Glutamatergic neuron (in vitro differentiated cells): ENCODE data around the gene STAM. TPM values are rescaled to one million over a fixed set of nuclear protein-coding genes. Genes with fewer than 3 reads are reported as not detected.
A peak's percentile ranks its signal among the peaks of the same experiment; 100 is the strongest.

Experiments
- DNase-seq: peaks from one replicate; pipeline ENCODE4 v3.0.0; 2022
- H3K27ac Mint-ChIP-seq: one replicate; pipeline ENCODE4 v1.8.0; 2020; ENCODE audit warnings: mild to moderate bottlenecking, mixed read lengths, inconsistent platforms; ENCODE audit not compliant: unreplicated experiment
- H3K27me3 Mint-ChIP-seq: one replicate; pipeline ENCODE4 v1.8.0; 2020; ENCODE audit warnings: mild to moderate bottlenecking, moderate library complexity, mixed read lengths, inconsistent platforms; ENCODE audit not compliant: unreplicated experiment
- H3K36me3 Mint-ChIP-seq: one replicate; pipeline ENCODE4 v1.8.0; 2020; ENCODE audit warnings: mild to moderate bottlenecking, mixed read lengths, inconsistent platforms; ENCODE audit not compliant: unreplicated experiment
- H3K4me1 Mint-ChIP-seq: one replicate; pipeline ENCODE4 v1.8.0; 2020; ENCODE audit warnings: mild to moderate bottlenecking, low read depth, mixed read lengths, inconsistent platforms; ENCODE audit not compliant: unreplicated experiment
- H3K4me3 Mint-ChIP-seq: one replicate; pipeline ENCODE4 v1.8.0; 2020; ENCODE audit warnings: mild to moderate bottlenecking, mixed read lengths, inconsistent platforms; ENCODE audit not compliant: unreplicated experiment
- H3K9me3 Mint-ChIP-seq: one replicate; pipeline ENCODE4 v1.8.0; 2020; ENCODE audit warnings: mild to moderate bottlenecking, moderate library complexity, mixed read lengths, inconsistent platforms; ENCODE audit not compliant: unreplicated experiment
- total RNA-seq: library from RNA; stranded (reverse); fragmentation: NEBNext Ultra II Directional; extraction: Animal tissue kit (Norgen Biotek cat#: 25700); gene quantifications from one replicate; pipeline ENCODE4 v1.2.1, GENCODE V29; 2021; ENCODE audit not compliant: unreplicated experiment
- TF ChIP-seq, protein P1 (sequence below): fragments of 200-600 bp; sonication (generic); IDR thresholded peaks from one replicate; pipeline ENCODE4 v1.5.0; 2021; ENCODE audit not compliant: partially characterized antibody, unreplicated experiment

STAM gene
- total RNA-seq, 1 donor from 2014 or later = 81.0 TPM

DNA sequence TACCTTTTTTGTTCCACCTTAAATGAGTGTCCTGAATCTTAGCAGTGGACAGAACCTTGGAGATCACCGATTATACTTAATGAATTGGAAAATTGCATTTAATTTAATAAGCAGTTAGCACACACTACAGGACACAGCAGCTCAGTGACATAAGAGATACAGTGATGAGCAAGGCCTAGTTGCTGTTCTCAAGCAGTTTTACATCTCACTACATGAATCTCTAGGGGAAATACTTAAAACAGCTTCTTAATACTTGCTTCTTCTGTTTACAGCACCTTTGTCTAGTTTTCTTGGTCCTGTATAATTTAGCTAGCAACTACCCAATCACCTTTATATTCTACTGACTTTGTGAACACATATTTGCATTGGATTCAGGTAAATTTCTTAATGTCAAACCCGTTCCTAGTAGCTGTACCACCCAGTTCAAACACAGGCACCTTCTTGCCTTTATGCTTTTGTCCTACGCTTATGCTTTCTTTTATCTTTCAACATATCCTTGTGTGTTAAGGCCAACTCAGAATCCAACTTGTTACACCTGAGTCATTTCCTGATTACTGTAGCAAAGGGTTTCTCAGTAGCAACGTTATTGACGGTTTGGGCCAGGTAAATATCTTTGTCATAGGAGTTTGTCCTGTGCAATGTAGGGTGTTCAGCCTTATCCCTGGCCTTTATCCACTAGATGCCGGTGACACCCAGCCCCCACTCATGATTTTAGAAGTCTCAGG, 1.8 kb downstream of the STAM start:
- no peak for DNase-seq
- peak overlapping the region; percentile 99 for H3K4me3 Mint-ChIP-seq
- peak overlapping the region; percentile 99 for H3K27ac Mint-ChIP-seq
- H3K9me3 Mint-ChIP-seq = peaks cover 12% of the 10 kb centered on the region
- TF ChIP-seq, protein P1, sequence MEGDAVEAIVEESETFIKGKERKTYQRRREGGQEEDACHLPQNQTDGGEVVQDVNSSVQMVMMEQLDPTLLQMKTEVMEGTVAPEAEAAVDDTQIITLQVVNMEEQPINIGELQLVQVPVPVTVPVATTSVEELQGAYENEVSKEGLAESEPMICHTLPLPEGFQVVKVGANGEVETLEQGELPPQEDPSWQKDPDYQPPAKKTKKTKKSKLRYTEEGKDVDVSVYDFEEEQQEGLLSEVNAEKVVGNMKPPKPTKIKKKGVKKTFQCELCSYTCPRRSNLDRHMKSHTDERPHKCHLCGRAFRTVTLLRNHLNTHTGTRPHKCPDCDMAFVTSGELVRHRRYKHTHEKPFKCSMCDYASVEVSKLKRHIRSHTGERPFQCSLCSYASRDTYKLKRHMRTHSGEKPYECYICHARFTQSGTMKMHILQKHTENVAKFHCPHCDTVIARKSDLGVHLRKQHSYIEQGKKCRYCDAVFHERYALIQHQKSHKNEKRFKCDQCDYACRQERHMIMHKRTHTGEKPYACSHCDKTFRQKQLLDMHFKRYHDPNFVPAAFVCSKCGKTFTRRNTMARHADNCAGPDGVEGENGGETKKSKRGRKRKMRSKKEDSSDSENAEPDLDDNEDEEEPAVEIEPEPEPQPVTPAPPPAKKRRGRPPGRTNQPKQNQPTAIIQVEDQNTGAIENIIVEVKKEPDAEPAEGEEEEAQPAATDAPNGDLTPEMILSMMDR = no peak
- peaks cover 10% of the 10 kb centered on the region for H3K27me3 Mint-ChIP-seq
- no peaks in the 10 kb centered on the region for H3K36me3 Mint-ChIP-seq
- H3K4me1 Mint-ChIP-seq = peaks cover 15% of the 10 kb centered on the region

DNA sequence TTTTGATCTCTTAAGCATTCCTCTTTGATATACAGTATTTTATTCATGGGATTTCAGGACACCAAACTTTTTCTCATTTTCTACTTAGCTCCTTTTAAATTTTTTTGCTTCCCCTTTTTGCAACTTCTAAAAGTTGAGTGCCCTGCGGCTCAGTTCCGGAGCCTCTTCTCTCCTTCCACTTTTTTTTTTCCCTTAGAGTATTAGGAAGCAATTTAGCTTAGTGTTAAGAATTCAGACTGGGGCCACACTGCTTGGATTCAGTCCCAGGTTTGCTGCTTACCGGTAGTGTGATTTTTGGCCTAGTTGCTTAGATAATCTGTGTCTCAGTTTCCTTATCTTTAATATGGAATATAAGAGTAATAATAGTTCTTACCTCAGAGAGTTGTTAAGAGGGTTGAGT, 3.4 kb downstream of the STAM start:
- Mint-ChIP-seq H3K4me3 (no peak overlapping the region), H3K9me3 (peaks cover 12% of the 10 kb centered on the region), H3K27me3 (peaks cover 10% of the 10 kb centered on the region), H3K4me1 (peaks cover 23% of the 10 kb centered on the region), H3K27ac (no peak overlapping the region), H3K36me3 (no peaks in the 10 kb centered on the region)
- no peak for DNase-seq
- TF ChIP-seq, protein P1 = no peak

GRCh38 chr10:17648243-17649035, 4.5 kb downstream of the STAM start:
- peaks cover 23% of the 10 kb centered on the region for H3K4me1 Mint-ChIP-seq
- TF ChIP-seq, protein P1 = no peak
- H3K9me3 Mint-ChIP-seq = peaks cover 11% of the 10 kb centered on the region
- no peaks in the 10 kb centered on the region for H3K36me3 Mint-ChIP-seq
- H3K4me3 Mint-ChIP-seq = peak overlapping the region; percentile 46
- peak overlapping the region; percentile 48 for H3K27ac Mint-ChIP-seq
- no peak for DNase-seq
- peaks cover 10% of the 10 kb centered on the region for H3K27me3 Mint-ChIP-seq

DNA sequence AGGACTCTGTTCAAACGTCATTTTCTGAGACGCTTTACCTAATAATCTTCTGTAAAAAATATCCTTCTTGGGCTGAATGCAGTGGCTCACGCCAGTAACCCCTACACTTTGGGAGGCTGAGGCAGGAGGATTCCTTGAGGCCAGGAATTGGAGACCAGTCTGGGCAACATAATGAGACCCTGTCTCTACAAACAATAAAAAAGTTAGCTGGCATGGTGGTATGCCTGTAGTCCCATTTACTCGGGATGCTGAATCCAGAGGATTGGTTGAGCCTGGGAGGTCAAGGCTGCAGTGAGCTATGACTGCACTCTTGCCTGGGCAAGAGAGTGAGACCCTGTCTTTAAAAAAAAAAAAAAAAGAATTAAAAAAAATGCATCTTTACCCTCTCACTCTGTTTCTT, 5.1 kb downstream of the STAM start:
- H3K27me3 Mint-ChIP-seq = peaks cover 7% of the 10 kb centered on the region
- peaks cover 6% of the 10 kb centered on the region for H3K9me3 Mint-ChIP-seq
- peak overlapping the region; percentile 48 for H3K27ac Mint-ChIP-seq
- DNase-seq = no peak
- TF ChIP-seq, protein P1 = no peak
- peaks cover 3% of the 10 kb centered on the region for H3K36me3 Mint-ChIP-seq
- H3K4me3 Mint-ChIP-seq = peak overlapping the region; percentile 46
- H3K4me1 Mint-ChIP-seq = peaks cover 23% of the 10 kb centered on the region

DNA sequence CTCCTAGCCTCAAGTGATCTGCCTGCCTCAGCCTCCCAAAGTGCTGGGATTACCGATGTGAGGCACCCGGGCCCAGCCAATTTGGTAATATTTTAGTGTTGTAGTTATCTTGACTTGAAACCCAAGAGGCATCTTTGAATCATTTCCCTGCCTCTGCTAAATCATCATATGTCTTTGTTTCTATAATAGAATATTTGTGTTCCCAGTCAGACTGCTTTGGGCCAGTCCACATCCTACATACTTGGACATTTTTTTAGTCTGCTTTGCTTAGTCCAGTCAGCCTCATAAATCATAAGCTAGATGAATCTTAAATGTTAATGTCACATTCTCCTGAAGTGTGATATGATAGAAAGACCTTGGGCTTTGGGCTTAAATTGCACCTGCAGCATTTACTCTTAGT, 5.9 kb downstream of the STAM start:
- H3K4me3 Mint-ChIP-seq = no peak overlapping the region
- peaks cover 3% of the 10 kb centered on the region for H3K36me3 Mint-ChIP-seq
- H3K9me3 Mint-ChIP-seq = no peaks in the 10 kb centered on the region
- peaks cover 23% of the 10 kb centered on the region for H3K4me1 Mint-ChIP-seq
- no peak for DNase-seq
- H3K27ac Mint-ChIP-seq = no peak overlapping the region
- TF ChIP-seq, protein P1 = no peak
- no peaks in the 10 kb centered on the region for H3K27me3 Mint-ChIP-seq
